Caco-2 (cell line): ENCODE data around the gene ITGAV. TPM values are rescaled to one million over a fixed set of nuclear protein-coding genes. Genes with fewer than 3 reads are reported as not detected.
A peak's percentile ranks its signal among the peaks of the same experiment; 100 is the strongest.

ENCODE experiments used
- Bru-seq: library from RNA; stranded (reverse); fragments of 400-500 nt; gene quantifications from one replicate; lab custom pipeline; 2021; lab: Mats Ljungman, UMichigan
- BruChase-seq, 2 experiments: library from RNA; stranded (reverse); fragments of 400-500 nt; gene quantifications; one replicate each; lab custom pipeline; 2021; lab: Mats Ljungman, UMichigan
- BruUV-seq: library from RNA; stranded (reverse); fragments of 400-500 nt; replicated peaks from 2 replicates; lab custom pipeline; 2021; lab: Mats Ljungman, UMichigan
- CTCF ChIA-PET: fragments of 300-600 bp; sonication (Branson Sonifier 250); formaldehyde crosslinking; loops from one replicate; lab custom pipeline; 2022; ENCODE audit warnings: antibody characterized with exemption; lab: Charles Lee
- POLR2A ChIA-PET: fragments of 300-600 bp; sonication (Branson Sonifier 250); formaldehyde crosslinking; loops from one replicate; lab custom pipeline; 2022; ENCODE audit warnings: antibody characterized with exemption; lab: Charles Lee
- DNase-seq, 2 experiments: peaks; one replicate each; pipeline versions ENCODE4 v3.0.0 to v3.0.0-alpha.2; 2020 to 2022
- H3K27me3 ChIP-seq: replicated peaks from 2 replicates; pipeline ENCODE4 v1.6.0; 2011; ENCODE audit warnings: low read length; ENCODE audit not compliant: control insufficient read depth, insufficient read depth
- H3K36me3 ChIP-seq: 2 replicates; pipeline ENCODE4 v1.5.1; 2011; ENCODE audit warnings: low read length; ENCODE audit not compliant: control insufficient read depth, insufficient read depth
- H3K4me1 ChIP-seq: fragments of 250-450 bp; sonication (Bioruptor Pico); 2 replicates; pipeline ENCODE4 v1.5.1; 2020; ENCODE audit warnings: mild to moderate bottlenecking
- H3K4me3 ChIP-seq: 2 replicates; pipeline ENCODE4 v1.5.1; 2011; ENCODE audit warnings: low read depth, mild to moderate bottlenecking, control low read depth, low read length
- H3K9me3 ChIP-seq: fragments of 250-450 bp; sonication (Bioruptor Pico); 2 replicates; pipeline ENCODE4 v1.5.1; 2020; ENCODE audit warnings: mild to moderate bottlenecking, moderate library complexity
- H3K27ac Mint-ChIP-seq: one replicate; pipeline ENCODE4 v1.8.0; 2022; ENCODE audit warnings: mixed read lengths; ENCODE audit not compliant: unreplicated experiment
- H3K27me3 Mint-ChIP-seq: one replicate; pipeline ENCODE4 v1.8.0; 2022; ENCODE audit warnings: mixed read lengths; ENCODE audit not compliant: insufficient read depth, unreplicated experiment
- H3K36me3 Mint-ChIP-seq: one replicate; pipeline ENCODE4 v1.8.0; 2022; ENCODE audit warnings: mild to moderate bottlenecking, mixed read lengths; ENCODE audit not compliant: insufficient read depth, unreplicated experiment
- H3K4me1 Mint-ChIP-seq: one replicate; pipeline ENCODE4 v1.8.0; 2022; ENCODE audit warnings: low read depth, mixed read lengths; ENCODE audit not compliant: unreplicated experiment
- H3K4me3 Mint-ChIP-seq: one replicate; pipeline ENCODE4 v1.8.0; 2022; ENCODE audit warnings: mild to moderate bottlenecking, moderate library complexity, mixed read lengths; ENCODE audit not compliant: unreplicated experiment
- H3K9me3 Mint-ChIP-seq: one replicate; pipeline ENCODE4 v1.8.0; 2022; ENCODE audit warnings: mixed read lengths; ENCODE audit not compliant: unreplicated experiment
- CTCF ChIP-seq, 2 experiments: fragments of 200-600 bp in 1 of 2; IDR thresholded peaks; 1 replicate in 1 of 2; 2 replicates in 1 of 2; pipeline versions ENCODE4 v1.5.1 to v1.8.0; 2011 to 2022; ENCODE audit warnings: antibody characterized with exemption in 1 of 2, control low read depth in 1 of 2, inconsistent platforms in 1 of 2, low read depth in 1 of 2, low read length in 1 of 2, mild to moderate bottlenecking in 1 of 2, moderate library complexity in 1 of 2; ENCODE audit not compliant: insufficient read depth in 1 of 2, severe bottlenecking in 1 of 2, unreplicated experiment in 1 of 2
- intact Hi-C: fragments of 100-400 bp; cut with micrococcal nuclease; formaldehyde crosslinking; loops from one replicate; pipeline ENCODE4 v1.10.0; 2022; ENCODE audit not compliant: unreplicated experiment
- long read RNA-seq: library from polyadenylated mRNA; stranded (forward); transcript quantifications from one replicate; pipeline ENCODE4 v2.0.0, GENCODE V29; 2022
- total RNA-seq: library from RNA; stranded (reverse); gene quantifications from 2 replicates; pipeline ENCODE4 v1.2.3, GENCODE V29; 2022

Gene ITGAV
- total RNA-seq (42.6 and 49.5 TPM in 2 replicates), Bru-seq, nascent RNA (percentile 83 among the genes with signal in this experiment), BruChase-seq, experiment 1, labeled RNA remaining after a 2-hour chase (percentile 85 among the genes with signal in this experiment), BruChase-seq, experiment 2, labeled RNA remaining after a 6-hour chase (percentile 87 among the genes with signal in this experiment)
- long read RNA-seq, full-length matches to known transcripts: 30 of 55 reads
- long read RNA-seq, partial matches to known transcripts: 14 of 55 reads
- long read RNA-seq, other reads (novel, unspliced or antisense): 11 of 55 reads

GRCh38 chr2:186589612-186590349 is at the start of gene ITGAV:
Gene ITGAV (plus strand): TSS chr2:186590056. CDS start chr2:186590339, 283 bp downstream.
- no peaks in the 10 kb centered on the region for H3K36me3 ChIP-seq
- Mint-ChIP-seq H3K4me3 (peak within 1 kb of the TSS; percentile 86), H3K9me3 (no peaks in the 10 kb centered on the region), H3K27me3 (no peaks in the 10 kb centered on the region), H3K36me3 (peaks cover 14% of the 10 kb centered on the region), H3K4me1 (peaks cover 28% of the 10 kb centered on the region), H3K27ac (peak within 1 kb of the TSS; percentile 46)
- no peaks in the 10 kb centered on the region for H3K27me3 ChIP-seq
- H3K4me1 ChIP-seq: peaks cover 25% of the 10 kb centered on the region
- POLR2A ChIA-PET: interaction anchor here (0.6 to 2.0 kb wide), 10 partner anchors 8 to 104 kb away, joined by 3 to 19 read pairs (median 5); partner anchors contain the start of gene ZC3H15
- peak within 1 kb of the TSS; percentile 98 for H3K4me3 ChIP-seq
- intact Hi-C loops: loop anchor here (1.0 to 5.0 kb wide), 5 partner anchors 19 to 103 kb away; partner anchors contain the start of gene ZC3H15
- no TSS peak for BruUV-seq
- TF ChIP-seq CTCF (IDR thresholded peaks at IDR 0.05; ENCODE audit: insufficient read depth in 1 of 2, low read depth in 1 of 2, low read length in 1 of 2, severe bottlenecking in 1 of 2, unreplicated experiment in 1 of 2): no peak
- CTCF ChIA-PET: interaction anchor here (0.6 to 1.8 kb wide), 6 partner anchors 20 to 191 kb away, joined by 3 to 10 read pairs (median 4); partner anchors contain the start of gene ZC3H15
- DNase-seq: peak; percentile 96 to 98
- no peaks in the 10 kb centered on the region for H3K9me3 ChIP-seq

GRCh38 chr2:186540941-186541340 is 48.9 kb upstream of the ITGAV start:
- CTCF ChIA-PET: no interaction called here
- H3K4me1 ChIP-seq: peaks cover 36% of the 10 kb centered on the region
- no peak for TF ChIP-seq CTCF (IDR thresholded peaks at IDR 0.05; ENCODE audit: insufficient read depth in 1 of 2, low read depth in 1 of 2, low read length in 1 of 2, severe bottlenecking in 1 of 2, unreplicated experiment in 1 of 2)

GRCh38 chr2:186542002-186542401 is 47.9 kb upstream of the ITGAV start:
- Mint-ChIP-seq H3K9me3 (peaks cover 9% of the 10 kb centered on the region), H3K36me3 (no peaks in the 10 kb centered on the region), H3K4me1 (peaks cover 11% of the 10 kb centered on the region), H3K27ac (peak overlapping the region; percentile 69), H3K27me3 (no peaks in the 10 kb centered on the region), H3K4me3 (no peak overlapping the region)
- no peak overlapping the region for H3K4me3 ChIP-seq
- DNase-seq: no peak
- H3K9me3 ChIP-seq: no peaks in the 10 kb centered on the region
- H3K4me1 ChIP-seq: peaks cover 44% of the 10 kb centered on the region
- TF ChIP-seq CTCF (IDR thresholded peaks at IDR 0.05; ENCODE audit: insufficient read depth in 1 of 2, low read depth in 1 of 2, low read length in 1 of 2, severe bottlenecking in 1 of 2, unreplicated experiment in 1 of 2): no peak
- no peaks in the 10 kb centered on the region for H3K27me3 ChIP-seq
- H3K36me3 ChIP-seq: no peaks in the 10 kb centered on the region
- BruUV-seq: no TSS peak
- ChIA-PET POLR2A (no interaction called here), CTCF (interaction anchor here (0.6 kb wide), 1 partner anchor 478 kb away, joined by 3 read pairs; no protein-coding TSS in a partner anchor)
- intact Hi-C loops: no loop called here

More at GRCh38 chr2:186540941-186541340, 48.9 kb upstream of the ITGAV start:
- no peak overlapping the region for H3K27ac Mint-ChIP-seq
- H3K9me3 Mint-ChIP-seq: peaks cover 9% of the 10 kb centered on the region
- no peak overlapping the region for H3K4me3 Mint-ChIP-seq
- peaks cover 11% of the 10 kb centered on the region for H3K4me1 Mint-ChIP-seq
- Histone ChIP-seq H3K27me3 (no peaks in the 10 kb centered on the region), H3K4me3 (no peak overlapping the region), H3K36me3 (no peaks in the 10 kb centered on the region), H3K9me3 (no peaks in the 10 kb centered on the region)
- BruUV-seq: no TSS peak
- no peak for DNase-seq
- intact Hi-C loops: no loop called here
- no peaks in the 10 kb centered on the region for H3K36me3 Mint-ChIP-seq
- POLR2A ChIA-PET: no interaction called here
- H3K27me3 Mint-ChIP-seq: no peaks in the 10 kb centered on the region
